ENCODE measurements around the gene TBL1X.

- TF ChIP-seq EZH2 (IDR thresholded peaks at IDR 0.05; ENCODE audit: low read length, unreplicated experiment): no peak
- TF ChIP-seq, protein P1, sequence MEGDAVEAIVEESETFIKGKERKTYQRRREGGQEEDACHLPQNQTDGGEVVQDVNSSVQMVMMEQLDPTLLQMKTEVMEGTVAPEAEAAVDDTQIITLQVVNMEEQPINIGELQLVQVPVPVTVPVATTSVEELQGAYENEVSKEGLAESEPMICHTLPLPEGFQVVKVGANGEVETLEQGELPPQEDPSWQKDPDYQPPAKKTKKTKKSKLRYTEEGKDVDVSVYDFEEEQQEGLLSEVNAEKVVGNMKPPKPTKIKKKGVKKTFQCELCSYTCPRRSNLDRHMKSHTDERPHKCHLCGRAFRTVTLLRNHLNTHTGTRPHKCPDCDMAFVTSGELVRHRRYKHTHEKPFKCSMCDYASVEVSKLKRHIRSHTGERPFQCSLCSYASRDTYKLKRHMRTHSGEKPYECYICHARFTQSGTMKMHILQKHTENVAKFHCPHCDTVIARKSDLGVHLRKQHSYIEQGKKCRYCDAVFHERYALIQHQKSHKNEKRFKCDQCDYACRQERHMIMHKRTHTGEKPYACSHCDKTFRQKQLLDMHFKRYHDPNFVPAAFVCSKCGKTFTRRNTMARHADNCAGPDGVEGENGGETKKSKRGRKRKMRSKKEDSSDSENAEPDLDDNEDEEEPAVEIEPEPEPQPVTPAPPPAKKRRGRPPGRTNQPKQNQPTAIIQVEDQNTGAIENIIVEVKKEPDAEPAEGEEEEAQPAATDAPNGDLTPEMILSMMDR (conservative IDR thresholded peaks at IDR 0.05; ENCODE audit: low read depth, low read length): no peak
- TF ChIP-seq EZH2phosphoT487 (IDR thresholded peaks at IDR 0.05; ENCODE audit: borderline replicate concordance, low read length): no peak
Measured at GRCh38 chrX:9627922-9628321, 163.1 kb downstream of the TBL1X start.
